Measurements from ENCODE around the gene CHN1. TPM values are rescaled to one million over a fixed set of nuclear protein-coding genes. Genes with fewer than 3 reads are reported as not detected.

Gene CHN1
- total RNA-seq, 1 experiment from 2014 or later: 0.37 TPM

DNA sequence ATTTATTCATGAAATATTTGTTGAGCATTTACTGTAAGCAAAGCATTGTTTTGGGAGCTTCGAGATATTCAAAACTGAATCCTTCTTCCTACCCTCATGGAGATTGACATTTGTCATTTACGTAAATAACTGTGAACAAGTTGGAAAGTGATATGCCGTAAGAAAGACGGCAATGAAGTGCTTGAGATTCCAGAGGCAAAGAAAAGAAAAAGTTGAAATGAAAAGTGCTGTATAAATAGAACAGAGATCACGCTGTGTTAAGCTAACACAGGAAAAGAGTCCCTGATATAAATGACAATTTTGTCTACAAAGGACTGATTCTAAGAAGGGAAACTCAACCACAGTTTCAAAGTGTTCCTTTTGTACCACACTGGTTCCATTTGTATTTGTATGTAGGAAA lies 242.7 kb downstream of the CHN1 start:
- Histone ChIP-seq H3K4me3 (ENCODE audit: low read length) (no peak overlapping the region), H2AFZ (ENCODE audit: low read length) (no peak overlapping the region), H3K36me3 (ENCODE audit: insufficient read depth, low read length) (no peaks in the 10 kb centered on the region), H4K20me1 (ENCODE audit: insufficient read depth, low read depth, low read length) (no peaks in the 10 kb centered on the region), H3K27me3 (ENCODE audit: low read length) (no peaks in the 10 kb centered on the region), H3K9me3 (ENCODE audit: low read length) (no peaks in the 10 kb centered on the region), H3K79me2 (ENCODE audit: low read length) (no peaks in the 10 kb centered on the region), H3K4me2 (ENCODE audit: low read depth, low read length, poor library complexity, severe bottlenecking) (no peak overlapping the region), H3K9me2 (replicated peaks; ENCODE audit: insufficient read depth, low read length) (no peaks in the 10 kb centered on the region), H3K4me1 (ENCODE audit: low read length) (no peaks in the 10 kb centered on the region), H3K27ac (ENCODE audit: low read length) (no peak overlapping the region), H3K9ac (ENCODE audit: low read length) (no peak overlapping the region)
- no peak for DNase-seq

- Histone ChIP-seq H2AFZ (ENCODE audit: low read length) (no peak overlapping the region), H3K4me1 (ENCODE audit: low read length) (no peaks in the 10 kb centered on the region), H3K27ac (ENCODE audit: low read length) (no peak overlapping the region), H3K36me3 (ENCODE audit: insufficient read depth, low read length) (no peaks in the 10 kb centered on the region), H4K20me1 (ENCODE audit: insufficient read depth, low read depth, low read length) (no peaks in the 10 kb centered on the region), H3K9me2 (replicated peaks; ENCODE audit: insufficient read depth, low read length) (no peaks in the 10 kb centered on the region), H3K9me3 (ENCODE audit: low read length) (no peaks in the 10 kb centered on the region), H3K79me2 (ENCODE audit: low read length) (no peaks in the 10 kb centered on the region), H3K9ac (ENCODE audit: low read length) (no peak overlapping the region), H3K27me3 (ENCODE audit: low read length) (no peaks in the 10 kb centered on the region), H3K4me3 (ENCODE audit: low read length) (no peak overlapping the region), H3K4me2 (ENCODE audit: low read depth, low read length, poor library complexity, severe bottlenecking) (no peak overlapping the region)
- no peak for DNase-seq
These were observed 243.3 kb downstream of the CHN1 start for GRCh38 chr2:174761837-174762236.

GRCh38 chr2:174760845-174761473 lies 244.2 kb downstream of the CHN1 start:
- H3K4me3 ChIP-seq (ENCODE audit: low read length): no peak overlapping the region

GRCh38 chr2:174759381-174760065 lies 245.7 kb downstream of the CHN1 start:
- no peak overlapping the region for H3K4me2 ChIP-seq (ENCODE audit: low read depth, low read length, poor library complexity, severe bottlenecking)
- H2AFZ ChIP-seq (ENCODE audit: low read length): no peak overlapping the region
- H3K79me2 ChIP-seq (ENCODE audit: low read length): no peaks in the 10 kb centered on the region
- DNase-seq: no peak
- H3K4me1 ChIP-seq (ENCODE audit: low read length): no peaks in the 10 kb centered on the region
- H3K9me3 ChIP-seq (ENCODE audit: low read length): no peaks in the 10 kb centered on the region
- no peak overlapping the region for H3K27ac ChIP-seq (ENCODE audit: low read length)
- no peak overlapping the region for H3K4me3 ChIP-seq (ENCODE audit: low read length)
- no peaks in the 10 kb centered on the region for H3K27me3 ChIP-seq (ENCODE audit: low read length)
- H3K9me2 ChIP-seq (replicated peaks; ENCODE audit: insufficient read depth, low read length): no peaks in the 10 kb centered on the region
- no peaks in the 10 kb centered on the region for H3K36me3 ChIP-seq (ENCODE audit: insufficient read depth, low read length)
- no peaks in the 10 kb centered on the region for H4K20me1 ChIP-seq (ENCODE audit: insufficient read depth, low read depth, low read length)
- H3K9ac ChIP-seq (ENCODE audit: low read length): no peak overlapping the region

More at GRCh38 chr2:174760845-174761473, 244.2 kb downstream of the CHN1 start:
- Histone ChIP-seq H3K79me2 (ENCODE audit: low read length) (no peaks in the 10 kb centered on the region), H3K9me2 (replicated peaks; ENCODE audit: insufficient read depth, low read length) (no peaks in the 10 kb centered on the region), H3K27ac (ENCODE audit: low read length) (no peak overlapping the region), H3K9me3 (ENCODE audit: low read length) (no peaks in the 10 kb centered on the region), H3K27me3 (ENCODE audit: low read length) (no peaks in the 10 kb centered on the region), H3K4me1 (ENCODE audit: low read length) (no peaks in the 10 kb centered on the region), H3K36me3 (ENCODE audit: insufficient read depth, low read length) (no peaks in the 10 kb centered on the region), H4K20me1 (ENCODE audit: insufficient read depth, low read depth, low read length) (no peaks in the 10 kb centered on the region), H3K4me2 (ENCODE audit: low read depth, low read length, poor library complexity, severe bottlenecking) (no peak overlapping the region), H3K9ac (ENCODE audit: low read length) (no peak overlapping the region), H2AFZ (ENCODE audit: low read length) (no peak overlapping the region)
- DNase-seq: no peak

GRCh38 chr2:174756743-174757142 lies 248.4 kb downstream of the CHN1 start:
- Histone ChIP-seq H3K9ac (ENCODE audit: low read length) (no peak overlapping the region), H3K9me3 (ENCODE audit: low read length) (no peaks in the 10 kb centered on the region), H3K4me3 (ENCODE audit: low read length) (no peak overlapping the region), H3K27me3 (ENCODE audit: low read length) (no peaks in the 10 kb centered on the region), H2AFZ (ENCODE audit: low read length) (no peak overlapping the region), H3K79me2 (ENCODE audit: low read length) (no peaks in the 10 kb centered on the region), H3K9me2 (replicated peaks; ENCODE audit: insufficient read depth, low read length) (no peaks in the 10 kb centered on the region), H4K20me1 (ENCODE audit: insufficient read depth, low read depth, low read length) (no peaks in the 10 kb centered on the region), H3K4me2 (ENCODE audit: low read depth, low read length, poor library complexity, severe bottlenecking) (no peak overlapping the region), H3K36me3 (ENCODE audit: insufficient read depth, low read length) (no peaks in the 10 kb centered on the region), H3K27ac (ENCODE audit: low read length) (no peak overlapping the region), H3K4me1 (ENCODE audit: low read length) (no peaks in the 10 kb centered on the region)
- no peak for DNase-seq

- no peak overlapping the region for H3K4me3 ChIP-seq (ENCODE audit: low read length)
- no peak for DNase-seq
These were observed 252.0 kb downstream of the CHN1 start for GRCh38 chr2:174753038-174753633.

DNA sequence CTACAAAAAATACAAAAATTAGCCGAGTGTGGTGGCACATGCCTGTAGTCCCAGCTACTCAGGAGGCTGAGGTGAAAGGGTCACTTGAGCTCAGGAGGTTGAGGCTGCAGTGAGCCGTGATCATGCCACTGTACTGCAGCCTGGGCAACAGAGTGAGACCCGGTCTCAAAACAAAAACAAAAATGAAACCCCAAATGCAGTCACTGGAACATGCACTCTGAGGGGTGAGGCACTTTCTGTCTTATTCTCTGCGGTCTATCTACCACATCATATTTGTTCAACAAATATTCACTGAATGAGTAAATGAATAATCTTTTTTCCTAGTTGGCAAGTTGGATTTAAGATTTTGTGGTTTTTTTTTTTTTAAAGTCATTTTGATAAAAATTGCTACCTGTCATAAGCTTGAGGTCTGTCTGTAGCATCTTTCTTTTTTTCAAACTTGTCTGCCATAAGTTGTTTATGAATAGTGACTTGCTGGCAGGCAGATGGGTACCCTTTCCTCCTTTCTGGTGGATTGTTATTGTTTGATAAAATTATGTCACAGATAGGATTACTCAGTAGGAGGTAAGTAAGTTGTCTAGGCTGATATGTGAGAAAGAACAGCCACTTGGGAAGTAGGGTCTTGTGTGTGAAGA lies 252.7 kb downstream of the CHN1 start:
- Histone ChIP-seq H3K79me2 (ENCODE audit: low read length) (no peaks in the 10 kb centered on the region), H3K9me2 (replicated peaks; ENCODE audit: insufficient read depth, low read length) (no peaks in the 10 kb centered on the region), H3K36me3 (ENCODE audit: insufficient read depth, low read length) (no peaks in the 10 kb centered on the region), H3K27ac (ENCODE audit: low read length) (no peak overlapping the region), H3K9ac (ENCODE audit: low read length) (no peak overlapping the region), H3K4me3 (ENCODE audit: low read length) (no peak overlapping the region), H4K20me1 (ENCODE audit: insufficient read depth, low read depth, low read length) (no peaks in the 10 kb centered on the region), H3K4me1 (ENCODE audit: low read length) (peaks cover 4% of the 10 kb centered on the region), H3K27me3 (ENCODE audit: low read length) (no peaks in the 10 kb centered on the region), H2AFZ (ENCODE audit: low read length) (no peak overlapping the region), H3K4me2 (ENCODE audit: low read depth, low read length, poor library complexity, severe bottlenecking) (no peak overlapping the region), H3K9me3 (ENCODE audit: low read length) (no peaks in the 10 kb centered on the region)
- no peak for DNase-seq

More at GRCh38 chr2:174753038-174753633, 252.0 kb downstream of the CHN1 start:
- Histone ChIP-seq H3K79me2 (ENCODE audit: low read length) (no peaks in the 10 kb centered on the region), H3K9ac (ENCODE audit: low read length) (no peak overlapping the region), H3K9me2 (replicated peaks; ENCODE audit: insufficient read depth, low read length) (no peaks in the 10 kb centered on the region), H3K4me2 (ENCODE audit: low read depth, low read length, poor library complexity, severe bottlenecking) (no peak overlapping the region), H3K4me1 (ENCODE audit: low read length) (peaks cover 4% of the 10 kb centered on the region), H3K27ac (ENCODE audit: low read length) (no peak overlapping the region), H3K27me3 (ENCODE audit: low read length) (no peaks in the 10 kb centered on the region), H2AFZ (ENCODE audit: low read length) (no peak overlapping the region), H4K20me1 (ENCODE audit: insufficient read depth, low read depth, low read length) (no peaks in the 10 kb centered on the region), H3K9me3 (ENCODE audit: low read length) (no peaks in the 10 kb centered on the region), H3K36me3 (ENCODE audit: insufficient read depth, low read length) (no peaks in the 10 kb centered on the region)

- Histone ChIP-seq H3K9me3 (ENCODE audit: low read length) (no peaks in the 10 kb centered on the region), H3K27ac (ENCODE audit: low read length) (no peak overlapping the region), H3K36me3 (ENCODE audit: insufficient read depth, low read length) (no peaks in the 10 kb centered on the region), H3K9me2 (replicated peaks; ENCODE audit: insufficient read depth, low read length) (no peaks in the 10 kb centered on the region), H3K4me1 (ENCODE audit: low read length) (peaks cover 4% of the 10 kb centered on the region), H3K4me2 (ENCODE audit: low read depth, low read length, poor library complexity, severe bottlenecking) (no peak overlapping the region), H3K27me3 (ENCODE audit: low read length) (no peaks in the 10 kb centered on the region), H3K9ac (ENCODE audit: low read length) (no peak overlapping the region), H3K4me3 (ENCODE audit: low read length) (no peak overlapping the region), H4K20me1 (ENCODE audit: insufficient read depth, low read depth, low read length) (no peaks in the 10 kb centered on the region), H3K79me2 (ENCODE audit: low read length) (no peaks in the 10 kb centered on the region), H2AFZ (ENCODE audit: low read length) (no peak overlapping the region)
- no peak for DNase-seq
These were observed 254.2 kb downstream of the CHN1 start for GRCh38 chr2:174750923-174751441.

All from Karpas-422 (cell line).